ENCODE results near the gene GARS1.

Gene GARS1

DNA sequence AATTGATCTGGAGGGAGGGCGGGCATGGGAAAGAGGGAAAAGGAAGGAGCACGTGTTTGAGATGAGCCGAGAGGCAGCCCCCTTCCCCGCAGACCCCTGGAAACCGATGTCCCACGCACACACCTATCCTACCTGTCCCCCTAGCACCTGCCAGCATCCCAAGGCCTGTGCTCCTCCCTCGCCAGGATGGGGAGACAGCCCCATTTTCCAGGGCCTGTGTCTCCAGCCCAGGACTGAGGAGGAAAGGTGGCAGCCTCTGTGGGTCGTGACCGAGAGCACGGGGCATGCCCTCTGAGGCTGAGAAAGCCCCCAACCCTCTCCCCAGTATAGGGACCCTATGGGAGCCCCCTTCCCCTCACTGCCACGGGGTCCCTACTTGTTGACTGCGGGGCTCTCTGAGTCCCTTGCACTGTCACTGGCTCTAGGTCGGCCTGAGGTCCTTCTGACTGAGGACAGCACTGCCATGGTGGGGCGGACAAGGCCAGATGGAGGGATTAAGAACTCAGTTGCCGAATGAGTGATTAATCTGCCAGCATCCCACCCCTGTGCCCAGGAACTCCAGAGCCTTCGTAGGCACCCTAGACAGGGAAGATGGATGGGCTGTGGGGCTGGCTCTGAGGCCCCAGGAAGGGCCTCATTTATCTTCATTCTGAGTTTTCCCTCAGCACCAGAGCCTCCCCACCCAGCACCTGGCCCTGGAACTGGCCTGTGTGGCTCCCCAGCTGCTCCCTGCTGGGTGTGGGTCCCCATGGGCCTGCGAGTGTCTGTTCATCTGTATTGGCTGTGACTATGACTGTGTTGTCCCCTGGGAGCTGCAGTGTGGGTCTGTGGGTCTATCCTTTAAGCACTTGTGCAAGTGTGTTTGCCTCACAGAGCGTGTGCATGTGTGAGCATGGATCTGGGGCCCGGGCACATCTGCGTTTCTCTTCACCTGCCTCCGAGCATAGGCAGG lies 61.6 kb downstream of the GARS1 start:
- no peak for DNase-seq (ENCODE audit: low read depth in 2 of 2)

DNA sequence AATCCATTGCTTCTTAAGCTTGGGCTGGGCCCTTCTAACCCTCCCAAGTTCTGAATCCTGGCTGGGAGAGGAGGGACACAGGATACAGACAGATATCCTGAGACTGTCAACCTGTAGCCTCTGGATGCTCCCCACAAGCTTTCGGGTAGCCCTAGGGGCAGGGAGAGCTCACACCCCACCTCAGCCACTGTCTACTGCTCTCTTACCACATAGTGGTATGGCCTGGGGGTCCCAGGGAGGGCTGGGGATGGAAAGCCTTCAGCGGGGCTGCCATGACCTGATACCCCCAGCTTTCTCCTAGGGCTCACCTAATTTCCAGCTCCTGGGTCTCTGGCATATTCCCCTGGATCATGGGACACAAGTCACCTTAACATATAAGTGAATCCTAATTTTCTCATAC lies 62.5 kb downstream of the GARS1 start:
- no peak for DNase-seq (ENCODE audit: low read depth in 2 of 2)

DNA sequence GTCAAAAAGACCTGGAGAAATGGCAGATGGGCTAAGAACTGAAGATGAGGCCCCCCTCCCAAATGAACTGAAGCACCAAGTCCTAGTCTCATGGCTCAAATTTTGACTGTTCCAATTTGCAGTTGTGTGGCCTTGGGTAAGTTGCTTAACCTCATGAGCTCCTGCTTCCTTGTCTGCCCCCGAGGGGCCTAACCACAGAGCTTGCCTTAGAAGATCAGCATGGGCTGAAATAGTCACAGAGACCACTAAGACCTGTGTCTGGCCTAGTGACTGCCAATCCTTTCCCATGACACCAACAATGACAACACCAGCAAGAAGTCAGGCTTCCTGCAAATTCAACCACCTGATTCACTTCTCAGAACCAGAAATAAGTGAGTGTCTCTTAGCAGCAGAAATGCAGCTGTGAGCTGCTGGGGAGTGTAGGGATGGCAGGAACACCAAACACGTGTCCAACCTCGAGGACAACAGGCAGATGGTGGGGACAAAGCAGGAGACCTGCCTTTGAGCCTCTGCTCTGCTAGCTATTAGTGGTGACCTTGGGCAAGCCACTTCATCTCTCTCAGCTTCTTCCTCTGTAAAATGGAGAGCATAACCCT lies 63.9 kb downstream of the GARS1 start:
- DNase-seq (ENCODE audit: low read depth in 2 of 2), result no peak

DNA sequence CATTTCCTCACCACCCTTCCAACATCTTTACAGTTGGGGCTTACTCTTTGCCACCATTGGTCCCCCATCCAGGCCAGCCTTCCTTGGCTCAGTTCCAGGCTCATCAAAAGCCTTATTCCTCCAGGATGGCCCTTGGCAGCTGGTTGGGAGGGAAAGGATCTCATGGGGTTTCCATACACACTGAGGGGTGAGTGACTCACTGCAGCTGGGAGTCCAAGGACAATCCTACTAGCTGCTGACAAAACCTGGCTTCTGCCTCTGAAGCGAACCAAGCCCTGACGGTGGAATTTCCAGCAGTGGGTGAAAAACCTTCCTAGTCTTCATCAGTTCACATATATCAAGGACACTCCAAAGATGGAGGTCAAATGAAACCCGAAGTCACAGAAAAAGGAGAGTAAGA lies 64.6 kb downstream of the GARS1 start:
- no peak for DNase-seq (ENCODE audit: low read depth in 2 of 2)

DNA sequence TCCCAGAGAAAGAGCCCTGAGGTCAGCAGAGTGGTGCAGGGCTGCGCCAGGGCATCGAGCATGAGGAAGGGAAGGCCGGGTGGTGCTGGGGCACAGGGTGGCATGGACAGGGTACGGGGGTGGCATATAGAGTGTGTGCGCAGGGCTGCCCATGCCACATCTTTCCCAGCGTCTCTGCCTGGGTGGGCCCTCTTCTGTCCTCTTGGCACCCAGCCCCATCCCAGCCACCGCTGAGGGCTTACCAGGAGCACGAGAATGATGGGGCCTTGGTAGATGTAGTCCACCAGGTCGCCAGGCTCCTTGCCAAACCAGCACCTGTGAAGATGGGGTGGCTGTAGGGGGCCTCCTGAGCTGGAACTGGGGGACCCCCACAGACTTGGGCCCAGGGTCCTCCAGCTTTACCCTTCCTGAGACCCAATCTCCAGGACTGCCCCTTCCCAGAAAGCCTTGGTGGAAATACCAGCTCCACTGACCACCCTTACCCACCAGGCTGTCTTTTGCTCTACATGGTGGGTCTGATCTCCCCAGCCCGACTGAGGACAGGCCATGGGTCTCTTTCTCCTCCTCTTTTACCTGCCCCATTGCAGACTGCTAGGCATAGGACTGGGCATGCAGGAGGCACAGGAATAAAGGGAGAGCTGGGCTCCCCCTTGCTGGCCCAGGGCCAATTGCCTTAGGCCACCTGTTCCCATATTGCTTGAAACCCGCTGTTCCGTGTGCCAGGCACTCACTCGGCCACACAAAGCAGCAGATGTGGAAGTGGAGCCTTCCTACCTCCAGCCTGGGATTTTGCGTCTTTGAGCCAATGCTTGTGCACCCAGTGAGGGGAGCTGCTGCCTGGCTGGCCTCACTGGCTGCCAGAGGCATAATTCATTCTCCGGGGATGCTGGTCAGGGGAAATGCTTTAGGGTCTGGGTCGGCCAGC lies 65.9 kb downstream of the GARS1 start:
- DNase-seq (ENCODE audit: low read depth in 2 of 2), result no peak

DNA sequence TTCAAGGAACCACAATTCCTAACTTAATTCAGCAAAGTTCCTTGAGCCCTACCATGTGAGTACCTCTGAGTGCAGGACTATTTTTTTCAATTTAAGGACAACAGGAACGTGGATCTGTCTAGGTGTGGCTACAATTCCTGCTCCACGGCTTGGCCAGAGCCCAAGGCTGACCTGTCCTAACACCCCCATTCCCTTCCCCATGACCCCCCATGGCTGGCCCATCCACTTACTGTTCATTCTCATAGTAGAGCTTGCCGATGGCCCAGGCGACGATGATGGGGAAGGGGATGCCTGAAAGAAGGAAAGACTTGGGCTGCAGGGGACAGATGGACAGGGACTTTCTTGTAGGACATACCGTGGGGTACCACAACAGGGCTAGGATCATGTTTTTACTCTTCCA lies 67.2 kb downstream of the GARS1 start:
- DNase-seq (ENCODE audit: low read depth in 2 of 2), result no peak

DNA sequence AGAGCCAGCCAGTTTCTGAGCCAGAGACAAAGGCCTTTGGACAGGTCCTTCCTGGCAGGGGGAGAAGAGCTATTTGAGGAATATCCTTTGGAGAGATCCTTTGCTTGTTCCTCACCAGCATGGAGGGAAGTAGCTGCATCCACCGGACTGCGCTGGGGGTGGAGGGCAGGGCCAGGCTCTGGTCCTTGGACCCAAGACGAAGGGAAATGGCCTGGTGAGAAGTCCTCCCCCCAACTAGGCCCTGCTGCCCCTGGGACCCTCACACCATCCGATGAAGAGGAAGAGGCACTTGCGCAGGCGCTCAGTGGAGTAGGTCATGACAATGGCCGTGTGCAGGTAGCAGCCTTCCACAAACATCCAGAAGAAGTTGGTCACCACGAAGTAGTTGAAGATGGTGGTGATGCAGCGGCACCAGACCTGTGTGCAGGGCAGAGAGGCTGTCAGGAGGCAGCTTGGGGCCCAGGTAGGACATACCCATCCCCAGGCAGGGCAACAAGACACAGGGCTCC lies 67.8 kb downstream of the GARS1 start:
- DNase-seq (ENCODE audit: low read depth in 2 of 2), result no peak

DNA sequence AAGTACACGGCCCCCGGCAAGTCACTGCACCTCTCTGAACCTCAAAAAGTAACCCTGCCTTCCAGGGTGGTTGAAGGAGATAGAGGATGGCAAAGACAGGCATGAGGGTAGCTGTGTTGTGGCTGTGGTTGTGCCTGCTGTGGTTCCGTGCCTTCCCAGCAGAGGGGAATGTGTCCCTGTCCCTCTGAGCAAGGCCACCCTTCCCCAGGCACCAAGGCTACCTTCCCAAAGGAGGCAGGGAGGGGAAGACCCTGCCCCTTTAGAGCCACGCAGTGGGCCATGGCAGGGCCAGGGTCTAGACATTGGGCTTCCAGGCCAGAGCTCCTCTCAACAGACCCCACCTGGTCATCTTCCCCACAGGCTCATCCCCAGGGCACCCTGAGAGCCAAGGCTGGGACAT lies 68.7 kb downstream of the GARS1 start:
- no peak for DNase-seq (ENCODE audit: low read depth in 2 of 2)

DNA sequence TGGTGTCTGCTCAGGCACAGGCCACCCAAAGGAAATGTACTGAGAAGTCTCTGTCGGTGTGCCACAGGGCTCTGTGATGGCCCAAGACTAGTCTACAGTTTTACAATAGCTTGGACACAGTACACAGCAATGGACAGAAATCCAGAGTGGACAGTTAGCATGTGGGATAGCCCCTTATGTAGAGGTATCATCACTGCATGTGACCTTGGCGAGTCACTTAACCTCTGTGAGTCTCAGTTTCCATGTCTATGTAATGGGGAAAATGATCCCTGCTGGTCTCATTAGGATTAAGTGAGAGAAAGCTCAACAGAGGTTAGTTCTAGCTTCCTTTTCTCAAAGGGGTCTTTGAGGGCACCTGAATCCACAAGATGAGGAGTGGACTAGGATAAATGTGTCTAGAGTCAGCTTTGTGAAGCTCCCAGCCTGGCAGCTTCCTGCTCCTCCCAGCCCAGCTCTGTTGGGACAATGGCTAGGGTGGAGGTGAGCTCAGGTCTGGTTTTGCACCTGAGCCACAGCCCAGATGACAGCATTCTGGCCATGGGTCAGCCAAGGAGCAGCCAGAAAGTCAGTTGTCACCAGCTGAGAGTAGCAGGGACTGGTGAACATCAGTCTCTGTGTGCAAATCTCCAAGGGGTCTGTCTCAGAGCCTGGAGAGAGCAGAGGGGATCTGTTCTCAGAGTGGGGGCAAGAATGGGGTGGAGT lies 69.7 kb downstream of the GARS1 start:
- no peak for DNase-seq (ENCODE audit: low read depth in 2 of 2)

DNA sequence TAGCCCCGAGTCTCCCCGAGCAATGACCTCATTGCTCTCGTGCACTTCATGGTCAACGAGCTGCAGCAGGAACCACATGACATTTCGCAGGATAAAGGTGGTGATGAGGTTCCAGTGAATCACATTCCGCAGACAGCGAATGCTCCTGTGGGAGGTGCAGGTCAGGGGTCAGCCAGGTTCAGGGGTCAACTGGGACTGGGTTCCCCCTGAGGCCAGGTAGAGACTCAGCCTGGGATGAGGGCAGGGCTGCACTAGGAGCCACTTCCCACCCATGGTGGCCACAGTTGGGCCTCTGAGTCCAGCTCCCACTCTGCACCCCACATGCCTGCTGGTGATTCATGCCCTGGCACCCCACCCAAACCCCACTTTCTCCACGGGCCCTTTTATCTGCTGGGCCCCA lies 70.4 kb downstream of the GARS1 start:
- no peak for DNase-seq (ENCODE audit: low read depth in 2 of 2)

DNA sequence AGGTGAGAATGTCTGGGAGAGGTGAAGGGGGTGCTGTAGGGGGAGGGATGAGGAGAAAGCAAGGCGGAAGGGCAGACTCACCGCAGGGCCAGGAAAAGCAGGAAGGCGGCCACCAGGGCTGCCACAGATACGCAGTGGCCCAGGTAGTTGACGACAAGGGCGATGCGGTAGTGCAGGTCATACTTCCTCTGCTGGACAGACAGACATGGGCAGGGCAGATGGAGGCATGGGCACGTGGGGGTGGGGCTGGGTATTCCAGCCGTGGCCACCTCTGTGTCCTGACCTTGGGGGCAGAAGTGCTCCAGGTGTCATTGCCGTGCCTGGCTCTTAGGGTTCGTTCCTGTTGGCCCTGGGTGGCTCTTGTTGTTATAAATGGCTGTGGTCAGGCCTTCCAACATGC lies 70.8 kb downstream of the GARS1 start:
- no peak for DNase-seq (ENCODE audit: low read depth in 2 of 2)

DNA sequence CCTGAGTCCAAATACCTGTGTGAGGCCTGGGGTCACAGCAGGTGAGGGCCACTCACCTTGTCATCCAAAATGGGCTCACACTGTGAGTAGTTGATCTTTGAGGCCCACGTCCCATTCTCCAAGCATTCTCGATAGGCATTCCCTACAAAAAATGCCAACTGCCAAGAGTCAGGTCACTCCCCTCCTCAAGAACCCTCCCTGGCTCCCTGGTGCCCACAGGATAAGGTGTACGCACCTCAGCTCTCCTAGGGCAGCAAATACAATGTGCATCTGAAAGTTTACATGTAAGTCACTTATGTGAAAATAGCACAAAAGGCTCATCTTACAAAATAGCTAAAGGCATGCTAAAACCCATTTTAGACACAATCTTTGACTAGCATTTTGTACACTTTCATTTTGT lies 72.5 kb downstream of the GARS1 start:
- no peak for DNase-seq (ENCODE audit: low read depth in 2 of 2)

DNA sequence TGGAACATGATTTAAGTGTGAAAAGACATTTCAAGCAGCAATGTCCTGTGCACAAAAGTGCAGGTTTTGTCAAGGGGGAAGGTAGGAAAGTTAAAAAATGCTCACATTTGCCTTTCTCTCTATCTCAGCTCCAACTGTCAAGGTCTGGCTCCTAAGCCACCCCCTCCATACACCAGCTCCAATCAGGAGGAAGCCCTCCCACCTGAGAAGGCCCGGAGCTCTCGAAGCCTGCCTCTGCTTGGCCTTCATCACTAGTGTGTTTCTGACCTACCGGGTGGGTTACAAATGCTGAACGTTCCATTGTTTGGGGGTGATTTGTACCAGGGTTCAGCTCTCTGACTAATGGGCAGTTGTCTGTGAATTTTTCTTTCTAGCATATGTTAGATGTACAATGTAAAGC lies 73.4 kb downstream of the GARS1 start:
- no peak for DNase-seq (ENCODE audit: low read depth in 2 of 2)

DNA sequence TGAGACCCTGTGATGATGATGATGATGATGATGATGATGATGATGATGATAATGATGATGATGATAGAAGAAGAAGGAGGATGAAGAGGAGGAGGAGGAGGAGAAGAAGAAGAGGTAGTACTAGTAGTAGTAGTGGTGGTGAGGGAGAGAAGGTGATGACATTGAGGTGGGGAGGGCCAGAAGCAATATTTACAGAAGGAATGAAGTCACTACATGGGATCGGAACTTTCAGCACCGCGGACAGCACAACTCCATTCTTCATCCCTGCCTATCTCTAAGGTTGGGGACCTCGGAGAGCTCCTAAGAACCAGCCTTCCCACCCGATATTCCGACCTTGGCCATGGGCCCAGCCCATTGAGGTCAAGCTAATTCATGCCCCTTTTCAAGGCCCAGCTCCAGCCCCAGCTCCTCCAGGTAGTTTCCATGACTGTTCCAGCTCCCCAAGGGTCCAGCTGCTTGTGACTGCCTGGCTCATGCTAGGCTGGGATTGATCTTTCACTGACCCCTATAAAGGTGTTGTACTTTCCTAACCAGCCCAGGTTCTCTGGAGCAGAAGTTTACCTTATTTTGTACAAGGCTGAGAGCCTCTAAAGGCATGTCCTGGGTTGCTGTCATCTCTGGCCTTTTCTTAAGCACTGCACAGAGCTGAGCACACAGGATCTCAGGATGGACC lies 77.3 kb downstream of the GARS1 start:
- DNase-seq (ENCODE audit: low read depth in 2 of 2), result no peak

DNA sequence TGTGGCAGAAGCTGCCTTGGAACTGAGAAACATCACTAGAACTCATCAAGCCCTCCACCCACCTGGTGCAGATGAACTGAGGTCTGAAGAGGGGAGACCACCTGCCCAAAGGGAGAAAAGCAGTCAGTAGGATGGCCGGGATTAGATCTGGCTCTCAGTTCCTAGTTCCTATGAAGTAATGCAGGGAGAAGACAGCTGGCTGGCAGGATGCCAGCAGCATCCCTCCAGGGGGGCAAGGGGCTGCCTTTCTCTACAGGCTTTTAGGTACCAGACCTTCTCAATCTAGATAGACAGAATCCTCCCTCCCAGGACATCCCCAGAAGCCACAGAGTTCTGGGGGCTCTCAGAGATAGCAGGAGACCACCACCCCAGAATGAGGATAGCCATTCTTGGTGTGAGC lies 79.7 kb downstream of the GARS1 start:
- no peak for DNase-seq (ENCODE audit: low read depth in 2 of 2)

DNA sequence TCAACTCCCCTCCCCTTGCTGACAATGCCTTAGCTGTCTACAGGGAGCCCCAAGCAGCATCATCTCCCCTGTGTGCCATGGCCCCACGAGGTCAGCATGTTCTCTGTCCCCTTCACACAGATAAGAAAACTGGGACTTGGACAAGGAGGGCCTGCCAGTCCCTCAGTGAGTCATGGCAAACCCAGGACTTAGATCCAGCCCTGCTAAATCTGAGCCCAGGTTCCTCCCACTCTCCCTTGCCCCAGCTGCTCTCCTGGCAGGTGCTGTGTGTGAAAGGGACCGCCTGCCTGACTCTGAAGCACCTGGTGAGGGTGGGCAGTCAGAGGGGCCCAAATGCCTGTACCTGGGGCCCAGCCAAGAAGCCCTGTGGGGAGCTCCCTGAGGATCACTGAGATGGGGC lies 80.2 kb downstream of the GARS1 start:
- DNase-seq (ENCODE audit: low read depth in 2 of 2), result no peak

DNA sequence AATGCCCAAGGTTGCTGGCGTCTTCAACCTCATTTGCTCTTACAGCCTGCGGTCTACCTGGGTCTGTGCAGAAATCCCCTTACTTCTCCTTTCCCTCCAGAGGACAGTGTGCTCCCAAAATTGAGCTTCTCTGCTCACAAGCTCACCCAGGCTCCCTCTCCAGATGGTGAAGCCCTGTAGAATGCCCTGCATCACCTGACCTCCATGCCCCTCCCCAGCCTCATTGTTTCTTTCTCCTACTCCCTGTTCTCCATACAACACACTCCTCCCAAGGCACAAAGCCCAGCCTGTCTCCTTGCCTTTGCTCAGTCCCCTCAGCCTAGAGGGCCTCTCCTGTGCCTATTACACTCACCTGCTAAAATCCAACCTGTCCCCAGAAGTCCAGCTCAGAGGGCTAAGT lies 84.1 kb downstream of the GARS1 start:
- DNase-seq (ENCODE audit: low read depth in 2 of 2), result no peak

DNA sequence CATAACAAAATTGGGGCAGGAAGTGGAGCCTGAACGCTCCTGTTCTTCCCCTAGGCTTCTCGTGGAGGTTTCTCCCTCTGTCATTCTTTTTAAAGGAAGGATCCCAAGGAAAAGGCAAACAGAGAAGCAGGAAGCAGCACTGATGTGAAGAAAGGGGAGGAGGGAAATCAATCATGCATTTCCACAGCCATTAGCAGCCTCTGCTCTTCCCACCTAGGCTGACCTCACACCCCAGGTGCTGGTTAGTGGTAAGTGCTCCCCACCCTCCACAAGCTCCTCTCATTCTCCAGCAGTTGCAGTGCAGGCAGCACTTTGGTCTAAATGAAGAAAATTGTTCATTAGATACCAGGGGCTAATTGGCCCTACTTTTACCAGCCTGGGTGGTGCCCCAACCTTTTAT lies 85.0 kb downstream of the GARS1 start:
- no peak for DNase-seq (ENCODE audit: low read depth in 2 of 2)

DNA sequence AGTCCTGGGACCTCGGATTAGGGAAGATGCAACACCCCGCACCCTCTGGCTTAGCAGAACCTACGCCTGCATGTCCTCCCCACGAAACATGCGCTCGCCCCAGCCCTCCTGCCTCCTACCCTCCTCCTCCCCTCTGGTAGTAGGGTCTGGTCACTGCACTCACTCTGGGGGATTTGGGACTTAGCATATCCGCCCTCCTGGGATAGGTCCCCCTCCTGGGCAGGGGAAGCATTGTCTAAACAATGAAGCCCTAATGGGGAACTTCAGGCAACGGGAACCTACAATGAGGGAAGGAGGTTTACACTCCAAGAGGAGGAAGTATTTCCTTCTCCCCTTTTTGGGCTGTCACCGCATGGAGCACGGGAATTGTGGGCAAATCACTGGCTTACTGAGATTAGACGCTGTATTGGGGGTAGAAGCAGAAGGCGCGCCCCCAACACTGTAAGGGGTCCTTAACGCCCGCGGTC lies 86.7 kb downstream of the GARS1 start:
- no peak for DNase-seq (ENCODE audit: low read depth in 2 of 2)

DNA sequence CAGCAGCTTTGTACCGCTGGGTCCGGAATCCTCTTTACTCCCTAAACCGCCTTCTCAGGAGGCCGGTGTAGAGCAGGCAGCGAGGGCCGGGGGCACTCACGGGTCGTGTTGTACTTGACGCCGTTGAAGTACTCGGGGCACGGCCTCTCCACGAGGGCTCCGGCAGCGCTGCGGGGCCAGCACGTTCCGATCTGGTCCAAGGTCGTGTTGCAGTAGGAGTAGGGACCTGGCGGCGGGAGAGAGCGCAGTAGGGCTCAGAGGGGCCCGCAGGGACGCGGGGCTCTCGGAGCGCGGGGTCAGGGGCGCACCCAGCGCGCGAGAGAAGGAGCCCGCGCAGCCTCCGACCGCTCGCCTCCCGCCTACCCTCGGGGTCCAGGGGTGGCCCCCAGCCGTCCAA lies 87.1 kb downstream of the GARS1 start:
- no peak for DNase-seq (ENCODE audit: low read depth in 2 of 2)
